ENCODE measurements around the gene LETM1.
A peak's percentile ranks its signal among the peaks of the same experiment; 100 is the strongest.

The LETM1 gene

DNA sequence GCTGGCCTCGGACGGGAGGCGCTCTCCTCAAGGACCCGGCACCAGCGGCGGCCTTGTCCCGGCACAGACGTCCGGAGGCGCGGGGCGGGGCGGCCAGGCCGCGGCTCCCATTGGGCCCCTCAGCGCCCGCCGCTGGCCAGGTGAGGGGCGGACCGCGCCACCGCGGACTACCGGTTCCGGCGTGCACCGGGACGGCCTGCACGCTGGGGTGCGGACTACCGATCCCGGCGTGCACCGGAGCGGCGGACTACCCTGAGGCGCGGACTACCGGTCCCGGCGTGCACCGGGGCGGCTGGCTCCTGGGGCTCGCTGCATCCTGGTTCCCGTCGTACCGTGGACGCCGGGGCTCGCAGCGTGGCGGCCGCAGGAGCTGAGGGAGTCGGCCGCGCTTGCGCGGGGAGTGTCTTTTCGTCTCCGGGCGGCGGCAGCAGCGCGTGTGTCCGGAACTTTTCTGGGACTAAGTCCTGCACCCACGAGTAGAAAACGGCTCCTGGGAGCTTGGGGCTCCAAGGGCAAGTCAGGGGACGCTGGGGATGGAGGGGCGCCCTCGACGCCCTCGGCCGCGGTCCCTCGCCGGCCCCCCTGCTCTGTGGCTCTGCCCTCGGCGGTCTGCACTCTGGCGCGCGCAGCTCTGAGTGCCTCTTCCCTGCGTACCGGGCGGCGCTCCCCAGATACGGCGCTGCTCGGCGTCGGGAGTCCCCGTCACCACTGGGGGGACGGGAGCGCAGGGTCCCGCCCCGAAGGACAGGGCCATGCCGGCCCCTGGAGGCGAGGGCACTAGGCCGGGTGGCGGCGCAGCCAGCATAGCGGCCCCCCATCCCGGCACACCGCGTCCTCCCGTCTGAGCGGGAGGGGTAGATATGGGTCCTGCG lies at the start of gene LETM1:
LETM1 (minus strand) TSS at position 86 of the 872 bp plus-strand sequence. CDS start 206 bp downstream, outside the sequence.
- TF ChIP-seq, protein P1, sequence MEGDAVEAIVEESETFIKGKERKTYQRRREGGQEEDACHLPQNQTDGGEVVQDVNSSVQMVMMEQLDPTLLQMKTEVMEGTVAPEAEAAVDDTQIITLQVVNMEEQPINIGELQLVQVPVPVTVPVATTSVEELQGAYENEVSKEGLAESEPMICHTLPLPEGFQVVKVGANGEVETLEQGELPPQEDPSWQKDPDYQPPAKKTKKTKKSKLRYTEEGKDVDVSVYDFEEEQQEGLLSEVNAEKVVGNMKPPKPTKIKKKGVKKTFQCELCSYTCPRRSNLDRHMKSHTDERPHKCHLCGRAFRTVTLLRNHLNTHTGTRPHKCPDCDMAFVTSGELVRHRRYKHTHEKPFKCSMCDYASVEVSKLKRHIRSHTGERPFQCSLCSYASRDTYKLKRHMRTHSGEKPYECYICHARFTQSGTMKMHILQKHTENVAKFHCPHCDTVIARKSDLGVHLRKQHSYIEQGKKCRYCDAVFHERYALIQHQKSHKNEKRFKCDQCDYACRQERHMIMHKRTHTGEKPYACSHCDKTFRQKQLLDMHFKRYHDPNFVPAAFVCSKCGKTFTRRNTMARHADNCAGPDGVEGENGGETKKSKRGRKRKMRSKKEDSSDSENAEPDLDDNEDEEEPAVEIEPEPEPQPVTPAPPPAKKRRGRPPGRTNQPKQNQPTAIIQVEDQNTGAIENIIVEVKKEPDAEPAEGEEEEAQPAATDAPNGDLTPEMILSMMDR (IDR thresholded peaks at IDR 0.05): no peak
- Histone ChIP-seq H3K27ac (peak within 1 kb of the TSS; percentile 75 to 84), H3K4me3 (peak within 1 kb of the TSS; percentile 96)
- DNase-seq (ENCODE audit: low spot score): peak; percentile 97

DNA sequence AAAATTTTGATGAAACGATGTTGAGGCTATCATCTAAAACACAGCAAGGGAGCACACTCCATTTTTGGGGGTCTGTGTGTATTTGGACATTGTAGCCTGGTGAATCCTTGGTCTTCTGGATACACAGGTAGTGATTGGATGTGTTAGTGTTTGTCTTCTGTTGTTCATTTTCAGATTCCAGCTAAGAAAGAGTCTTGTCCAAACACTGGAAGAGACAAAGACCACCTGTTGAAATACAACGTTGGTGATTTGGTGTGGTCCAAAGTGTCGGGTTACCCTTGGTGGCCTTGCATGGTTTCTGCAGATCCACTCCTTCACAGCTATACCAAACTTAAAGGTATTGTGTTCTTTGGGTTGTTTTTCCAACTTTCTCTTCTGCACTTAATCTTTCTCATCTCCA lies 48.1 kb upstream of the LETM1 start:
- TF ChIP-seq, protein P1 (IDR thresholded peaks at IDR 0.05): no peak
- Histone ChIP-seq H3K4me3 (no peak overlapping the region), H3K27ac (no peak overlapping the region)
- DNase-seq (ENCODE audit: low spot score): no peak

DNA sequence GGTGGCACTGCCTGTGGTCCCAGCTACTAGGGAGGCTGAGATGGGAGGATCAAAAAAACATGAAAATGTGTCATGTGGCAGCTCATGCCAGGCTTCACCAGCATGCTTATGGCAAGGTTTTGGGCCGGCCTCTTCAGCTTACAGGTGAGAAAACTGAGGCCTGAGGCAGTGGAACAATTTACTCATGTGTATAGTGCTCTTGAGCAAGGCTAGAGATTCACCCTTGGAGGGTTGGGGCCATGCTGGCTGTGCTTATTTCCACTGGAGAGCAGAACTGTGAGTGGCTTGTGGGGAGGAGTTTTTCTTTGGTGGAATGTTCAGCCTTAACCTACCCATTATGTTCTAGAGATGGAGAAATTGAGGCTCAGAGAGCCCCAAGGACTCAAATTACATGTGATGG lies 47.1 kb upstream of the LETM1 start:
- no peak overlapping the region for H3K4me3 ChIP-seq
- no peak for DNase-seq (ENCODE audit: low spot score)
- TF ChIP-seq, protein P1 (IDR thresholded peaks at IDR 0.05): no peak
- no peak overlapping the region for H3K27ac ChIP-seq

DNA sequence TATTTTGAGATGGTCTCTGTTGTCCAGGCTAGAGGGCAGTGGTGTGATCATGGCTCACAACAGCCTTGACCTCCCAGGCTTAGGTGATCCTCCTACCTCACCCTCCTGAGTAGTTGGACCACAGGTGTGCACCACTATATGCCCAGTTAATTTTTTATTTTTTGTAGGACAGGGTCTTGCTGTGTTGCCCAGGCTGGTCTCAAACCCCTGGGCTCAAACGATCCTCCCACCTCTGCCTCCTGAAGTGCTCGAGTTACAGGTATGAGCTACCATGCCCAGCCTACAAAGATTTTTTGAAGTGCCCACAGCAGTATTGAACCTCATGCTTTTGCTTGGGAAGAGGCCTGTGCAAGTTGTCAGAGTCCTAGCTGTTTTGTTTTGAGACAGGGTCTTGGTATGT lies 46.3 kb upstream of the LETM1 start:
- H3K4me3 ChIP-seq: no peak overlapping the region
- DNase-seq (ENCODE audit: low spot score): no peak
- TF ChIP-seq, protein P1 (IDR thresholded peaks at IDR 0.05): no peak
- no peak overlapping the region for H3K27ac ChIP-seq

DNA sequence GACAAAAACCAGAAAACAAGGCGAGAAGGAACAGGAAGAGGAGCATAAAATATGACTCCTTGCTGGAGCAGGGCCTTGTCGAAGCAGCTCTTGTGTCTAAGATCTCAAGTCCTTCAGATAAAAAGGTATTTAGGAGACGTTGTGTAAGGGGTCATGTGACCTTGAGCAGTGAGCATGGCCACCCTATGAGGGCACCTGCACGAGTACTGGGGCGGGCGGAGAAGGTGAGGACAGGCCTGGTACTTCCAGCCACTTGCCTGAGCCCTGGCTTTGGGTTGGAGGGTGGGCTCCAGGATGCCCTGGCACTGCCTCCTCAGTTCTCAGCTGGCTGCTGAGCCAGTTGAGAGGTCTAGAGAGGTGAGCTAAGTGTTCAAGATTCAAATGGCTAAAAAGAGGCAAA lies 45.2 kb upstream of the LETM1 start:
- TF ChIP-seq, protein P1 (IDR thresholded peaks at IDR 0.05): no peak
- no peak overlapping the region for H3K4me3 ChIP-seq
- no peak for DNase-seq (ENCODE audit: low spot score)
- no peak overlapping the region for H3K27ac ChIP-seq

- H3K27ac ChIP-seq: no peak overlapping the region
- no peak for DNase-seq (ENCODE audit: low spot score)
- no peak overlapping the region for H3K4me3 ChIP-seq
- TF ChIP-seq, protein P1 (IDR thresholded peaks at IDR 0.05): no peak
These were observed 44.7 kb upstream of the LETM1 start for GRCh38 chr4:1900624-1901023.

DNA sequence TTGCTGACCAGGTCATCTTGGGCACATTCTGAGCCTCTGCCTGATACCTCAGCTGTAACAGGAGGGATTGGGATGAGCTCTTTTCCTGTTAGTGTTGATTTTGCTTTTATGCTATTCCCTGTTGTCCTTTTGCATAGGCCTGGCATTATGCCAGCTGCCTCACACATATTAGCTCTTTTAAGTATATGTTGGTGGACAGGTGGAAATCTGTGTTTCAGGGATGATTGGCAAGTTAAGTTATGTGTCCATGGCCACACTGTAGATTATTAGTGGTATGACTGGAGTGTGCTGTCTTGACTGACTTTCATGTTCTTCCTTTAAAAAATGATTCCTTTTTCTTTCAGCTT lies 44.1 kb upstream of the LETM1 start:
- Histone ChIP-seq H3K4me3 (no peak overlapping the region), H3K27ac (no peak overlapping the region)
- TF ChIP-seq, protein P1 (IDR thresholded peaks at IDR 0.05): no peak
- DNase-seq (ENCODE audit: low spot score): no peak
